NCI-H187 (cell line): Measurements from ENCODE around the gene RFTN1.
"Not testable (repeated sequence)": the region's sequence is repeated elsewhere in the genome, so short reads cannot be mapped to it uniquely, and the experiment has no call there.

ENCODE experiments used
- DNase-seq, 2 experiments: peaks; one replicate each; lab custom pipeline; 2025; lab: John Stamatoyannopoulos, UW

RFTN1 gene

DNA sequence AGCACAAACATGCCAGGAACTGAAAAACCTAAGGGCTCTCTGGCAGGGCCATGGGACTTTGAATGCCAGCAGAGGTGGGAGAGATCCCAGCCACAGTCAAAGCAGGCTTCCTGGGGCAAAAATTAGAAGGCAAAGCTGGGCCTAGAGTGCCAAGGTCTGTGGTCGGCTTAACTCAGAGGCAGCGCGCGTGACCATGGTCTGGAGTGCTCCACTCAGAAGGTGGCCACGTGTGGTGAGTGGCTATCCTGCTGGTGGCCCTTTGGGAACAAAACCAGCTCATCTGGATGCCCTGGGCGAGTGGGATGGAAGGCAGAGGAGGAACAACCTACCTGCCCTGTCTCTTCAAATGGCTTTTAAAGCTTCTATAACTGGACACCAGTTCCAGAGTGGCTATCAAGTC is 185.4 kb downstream of the RFTN1 start:
- no peak for DNase-seq

DNA sequence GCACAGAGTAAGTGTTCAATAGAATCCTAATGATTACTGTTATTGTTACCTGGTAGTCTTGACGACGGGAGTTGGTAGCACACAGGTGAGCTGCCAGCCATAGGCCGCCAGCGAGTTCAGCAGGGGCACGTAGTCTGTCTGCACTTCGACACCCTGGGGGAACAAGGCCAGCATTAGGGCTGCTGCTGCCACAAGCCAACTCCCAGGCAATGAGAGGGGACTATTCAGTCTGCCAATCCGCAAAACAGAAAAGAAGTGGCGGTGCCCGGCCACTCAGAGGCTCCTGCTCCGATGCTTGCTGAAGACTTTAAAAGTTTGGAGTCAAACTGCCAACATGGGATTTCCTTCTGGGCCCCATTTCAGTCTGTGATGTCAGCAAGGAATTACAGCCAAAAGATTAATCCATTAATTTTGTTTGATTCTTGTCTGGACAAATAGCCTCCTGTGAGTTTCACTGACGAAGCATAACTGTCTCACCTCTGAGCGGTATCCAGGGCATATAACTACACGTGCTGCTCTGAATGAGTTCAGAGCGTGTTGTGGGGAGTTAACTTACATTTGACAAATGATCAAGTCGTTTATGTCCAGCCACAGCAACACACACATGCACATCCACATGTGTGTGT is 186.7 kb downstream of the RFTN1 start:
- no peak for DNase-seq

DNA sequence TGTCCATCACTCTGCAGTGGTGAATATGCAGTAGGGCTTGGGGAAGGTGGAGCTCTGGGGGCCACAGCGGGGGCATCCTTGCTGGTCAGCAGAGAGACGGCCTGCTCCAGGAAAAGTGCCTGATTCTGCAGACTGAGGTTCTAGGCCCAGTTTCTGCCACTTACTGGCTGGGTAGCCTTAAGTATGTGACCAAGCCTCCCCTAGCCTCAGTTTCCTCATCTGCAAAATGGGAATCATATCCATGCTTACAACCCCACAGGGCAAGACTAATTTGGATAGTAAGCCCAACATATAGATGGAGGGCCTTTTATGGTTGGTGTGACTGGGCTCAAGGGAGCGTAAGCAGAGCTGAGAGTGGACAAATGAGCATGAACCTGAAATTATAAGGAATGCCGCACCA is 187.6 kb downstream of the RFTN1 start:
- no peak for DNase-seq

DNA sequence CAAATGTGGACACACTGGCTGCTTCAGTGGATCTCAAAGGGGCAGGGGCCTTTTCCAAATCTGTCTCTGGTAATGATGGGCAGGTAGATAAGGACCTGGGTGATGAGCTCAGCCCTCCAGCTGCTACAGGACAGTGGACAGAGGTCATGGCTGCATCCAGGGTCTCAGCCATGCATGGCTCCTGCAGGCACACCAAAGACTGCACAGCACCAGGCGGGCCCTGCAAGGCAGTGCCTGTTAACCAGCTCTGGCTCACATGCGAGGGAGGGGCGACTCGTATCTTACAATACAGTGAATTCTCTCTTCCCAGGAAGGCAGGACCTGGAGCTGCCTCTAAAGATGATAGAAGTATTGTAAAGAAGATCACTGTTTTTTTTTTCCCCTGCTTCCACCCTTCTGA is 189.8 kb downstream of the RFTN1 start:
- DNase-seq, result no peak

DNA sequence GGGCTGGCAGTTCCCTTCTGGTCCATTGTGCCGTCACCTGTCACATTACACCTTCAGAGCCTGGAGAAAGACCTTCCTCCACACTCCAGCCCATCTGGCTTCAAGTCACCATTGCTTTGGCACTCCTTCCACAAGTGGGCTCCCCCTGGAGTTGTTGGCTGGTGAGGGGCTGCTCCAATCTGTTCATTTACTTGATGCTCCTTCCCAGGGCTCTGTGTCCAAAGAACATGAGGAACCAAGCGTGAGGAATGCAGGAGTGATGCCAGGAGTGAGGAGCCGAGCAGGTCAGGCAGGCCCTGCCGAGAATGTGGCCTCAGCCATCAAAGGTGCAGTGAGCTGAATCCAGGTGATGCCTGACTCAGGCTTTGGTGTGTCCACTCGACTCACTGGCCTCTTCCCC is 191.3 kb downstream of the RFTN1 start:
- DNase-seq, result no peak

DNA sequence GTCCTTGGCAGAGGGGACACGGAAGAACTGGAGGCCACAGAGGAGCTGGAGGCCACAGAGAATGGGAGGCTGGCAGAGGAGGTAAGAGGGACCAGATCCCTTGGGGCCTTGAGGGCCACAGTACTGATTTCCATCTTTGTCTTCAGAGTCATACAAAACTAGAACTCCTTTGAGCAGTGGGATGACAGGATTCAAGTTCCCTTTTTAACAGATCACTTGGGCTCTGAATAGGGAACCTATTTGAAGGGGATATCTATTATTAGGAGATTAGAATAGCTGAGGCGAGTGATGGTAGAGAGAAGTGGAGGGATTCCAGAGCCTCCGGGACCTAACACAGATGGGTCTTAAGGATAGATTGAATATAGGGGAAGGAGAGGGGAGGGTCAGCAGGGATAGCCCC is 192.8 kb downstream of the RFTN1 start:
- no peak for DNase-seq

DNA sequence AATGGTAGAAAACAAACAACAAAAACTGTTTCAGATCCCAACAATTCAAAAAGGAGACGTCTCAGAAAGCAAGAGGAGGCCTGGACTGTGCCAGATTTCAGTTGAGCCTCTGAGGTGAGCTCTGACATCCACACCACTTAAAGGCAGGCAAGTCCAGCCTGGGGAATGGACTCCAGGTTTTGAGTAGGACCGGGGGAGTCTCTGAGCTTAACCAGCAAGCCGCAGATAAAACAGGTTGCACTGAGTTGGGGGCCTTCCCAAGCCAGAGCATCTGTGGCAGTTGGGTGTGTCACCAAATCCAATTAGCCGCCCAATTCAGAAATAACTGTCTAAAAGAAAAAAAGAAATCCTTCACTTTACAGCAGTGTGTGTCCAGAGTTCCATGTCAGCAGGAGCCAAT is 193.8 kb downstream of the RFTN1 start:
- DNase-seq, result no peak

DNA sequence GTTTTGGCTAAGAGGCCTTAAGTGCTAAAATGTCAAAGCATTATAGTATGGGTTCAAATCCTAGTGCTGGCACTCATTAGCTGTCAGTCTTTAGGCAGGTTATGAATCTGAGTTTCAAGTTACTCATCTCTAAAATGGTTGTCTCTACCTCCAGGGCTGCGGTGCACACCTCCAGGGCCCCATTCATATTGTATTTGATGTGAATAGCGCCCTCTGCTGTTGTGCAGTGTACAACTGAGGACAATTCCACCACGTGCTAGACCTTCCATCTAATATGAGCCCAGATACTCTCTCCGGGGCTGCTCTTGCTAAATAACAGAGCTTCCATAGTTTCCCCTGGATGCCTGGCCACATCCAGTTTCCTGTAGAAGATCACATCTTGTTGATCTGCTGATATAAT is 194.2 kb downstream of the RFTN1 start:
- DNase-seq, result no peak

DNA sequence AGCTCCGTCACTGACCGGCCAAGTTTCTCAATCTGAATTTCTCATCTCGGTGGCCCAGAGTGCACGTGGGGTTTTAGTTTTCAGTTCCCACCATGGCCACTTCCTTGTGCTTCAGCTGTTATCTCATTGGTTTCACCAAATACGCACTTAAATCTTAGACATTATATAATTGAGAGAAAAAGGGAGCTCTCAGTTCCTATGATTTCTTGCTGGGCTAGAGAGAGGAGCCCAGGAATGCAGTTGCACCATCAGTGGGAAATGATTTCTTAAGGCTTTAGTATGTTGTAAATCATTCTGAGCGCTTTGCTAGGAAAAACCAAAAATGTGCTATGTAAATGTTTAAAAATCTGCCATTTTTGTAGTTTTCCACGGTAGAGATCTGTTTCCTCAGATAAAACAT is 195.3 kb downstream of the RFTN1 start:
- DNase-seq, result no peak

DNA sequence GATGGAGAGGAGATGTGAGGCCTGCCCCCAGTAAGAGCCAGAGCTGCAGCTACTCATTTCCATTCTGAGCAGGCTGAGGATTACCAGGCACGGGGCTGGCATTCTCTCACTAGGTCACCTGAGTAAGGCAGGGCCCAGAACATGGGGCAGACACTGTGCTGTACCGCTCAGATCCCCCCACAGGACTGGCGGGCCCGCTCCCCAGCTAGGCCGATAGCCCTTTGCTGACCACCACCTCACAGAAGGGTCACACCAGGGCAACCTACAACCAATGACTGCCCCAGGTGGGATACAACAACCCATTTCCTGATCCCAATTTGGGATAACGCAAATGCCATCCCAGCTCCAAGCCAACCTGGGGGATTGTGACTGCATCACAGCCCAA is 195.9 kb downstream of the RFTN1 start:
- no peak for DNase-seq

DNA sequence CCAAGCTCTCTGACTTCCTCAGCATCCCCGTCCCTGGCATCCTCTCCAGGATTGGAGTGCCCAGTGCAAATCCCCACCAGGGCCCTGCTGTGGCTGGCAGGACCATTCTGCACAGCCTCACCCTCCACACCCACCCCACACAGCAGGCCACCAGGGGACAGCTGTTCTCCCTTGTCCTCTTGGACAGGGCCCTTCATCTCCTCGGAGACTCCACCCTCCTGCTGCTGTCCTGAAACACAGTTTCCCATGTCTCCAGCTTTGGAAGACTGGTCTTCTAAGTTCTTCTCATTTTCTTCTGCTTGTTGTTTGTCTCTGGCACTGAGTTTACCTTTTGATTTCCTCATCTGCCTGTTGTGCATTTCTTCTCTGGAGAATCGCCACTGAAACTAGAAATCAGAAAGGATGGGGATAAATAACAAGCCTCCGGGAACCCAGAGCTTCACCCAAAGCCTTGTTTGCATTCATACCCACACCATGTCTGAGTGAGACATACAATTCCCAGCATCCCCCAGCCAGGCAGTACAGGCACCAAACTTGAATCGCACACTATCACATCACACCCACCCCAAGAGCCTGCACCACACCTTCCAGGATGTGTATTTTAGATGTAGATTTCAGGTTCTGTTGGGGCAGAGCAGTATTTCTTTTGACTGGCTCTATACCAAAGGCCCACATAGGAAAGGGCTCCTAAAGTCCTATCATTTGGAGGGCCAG is 196.5 kb downstream of the RFTN1 start:
- no peak for DNase-seq

DNA sequence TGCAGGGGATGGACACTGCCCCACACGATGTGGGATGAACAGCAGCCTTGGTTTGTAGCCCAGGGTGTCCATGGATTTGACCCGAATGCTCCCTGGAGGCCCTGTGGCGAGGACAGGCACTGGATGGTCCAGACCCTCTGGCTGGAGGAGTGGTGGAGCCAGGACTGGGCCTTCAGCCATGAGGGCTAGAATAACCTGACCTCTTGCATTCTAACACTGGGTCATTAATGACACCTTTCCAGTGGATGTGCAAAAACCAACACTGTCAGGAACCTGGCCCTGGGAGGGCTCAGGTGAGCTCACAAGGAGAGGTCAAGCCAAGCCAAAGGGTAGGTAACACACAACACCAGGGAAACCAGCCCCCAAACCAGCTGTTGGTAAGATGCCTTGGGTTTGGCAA is 197.1 kb downstream of the RFTN1 start:
- DNase-seq, result no peak

DNA sequence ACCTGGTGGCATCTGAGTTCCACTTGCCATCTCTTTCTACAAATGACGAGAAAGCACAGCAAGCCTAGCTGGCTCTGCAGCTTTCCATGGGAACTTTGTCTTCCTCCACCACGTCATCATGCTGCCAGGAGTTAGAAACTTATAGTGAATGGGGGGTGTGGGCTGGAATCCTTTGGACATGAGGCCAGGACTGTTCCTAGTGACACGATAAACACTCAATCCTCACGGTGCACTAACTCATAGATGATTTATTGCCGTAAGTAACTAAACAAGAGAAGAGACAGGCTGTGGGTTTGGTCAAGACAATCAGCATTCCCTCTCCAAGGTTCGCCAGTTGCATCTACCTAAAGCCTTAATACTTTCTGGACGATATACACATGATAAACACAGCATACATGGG is 197.9 kb downstream of the RFTN1 start:
- no peak for DNase-seq

DNA sequence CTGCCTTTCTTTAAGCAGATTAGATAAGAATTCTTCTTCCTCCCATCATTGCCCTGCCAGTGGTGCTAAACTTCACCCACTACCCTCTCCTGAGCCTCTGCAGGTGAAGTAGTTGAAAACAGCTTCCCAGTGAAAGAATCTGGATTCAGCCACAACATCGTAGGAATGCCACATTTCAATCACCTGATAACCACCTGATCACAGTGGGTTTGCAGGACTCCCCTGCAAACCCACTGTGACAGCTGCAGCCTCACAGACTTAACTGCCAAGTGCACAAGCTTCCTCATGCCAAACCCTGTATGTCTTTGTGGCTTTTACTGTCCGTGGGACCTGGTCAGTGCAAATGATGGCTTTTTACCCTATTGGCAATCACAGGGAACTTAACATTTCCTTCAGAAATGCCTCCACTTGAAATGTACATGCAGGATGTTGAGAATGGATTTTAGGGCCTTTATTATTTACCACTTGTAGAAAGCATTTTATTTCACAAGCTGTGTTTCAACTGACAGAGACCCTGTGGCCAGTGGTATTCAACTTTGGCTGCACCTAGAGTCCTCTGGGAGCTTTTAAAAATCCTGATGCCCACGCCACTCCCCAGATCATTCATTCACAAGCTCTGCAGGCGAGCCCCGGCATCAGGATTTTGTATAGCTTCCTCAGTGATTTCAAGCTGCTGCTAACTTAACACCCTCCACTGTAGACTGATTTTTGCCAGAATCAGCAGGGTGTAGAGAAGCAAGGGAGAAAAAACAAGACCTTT is 199.4 kb downstream of the RFTN1 start:
- no peak for DNase-seq

DNA sequence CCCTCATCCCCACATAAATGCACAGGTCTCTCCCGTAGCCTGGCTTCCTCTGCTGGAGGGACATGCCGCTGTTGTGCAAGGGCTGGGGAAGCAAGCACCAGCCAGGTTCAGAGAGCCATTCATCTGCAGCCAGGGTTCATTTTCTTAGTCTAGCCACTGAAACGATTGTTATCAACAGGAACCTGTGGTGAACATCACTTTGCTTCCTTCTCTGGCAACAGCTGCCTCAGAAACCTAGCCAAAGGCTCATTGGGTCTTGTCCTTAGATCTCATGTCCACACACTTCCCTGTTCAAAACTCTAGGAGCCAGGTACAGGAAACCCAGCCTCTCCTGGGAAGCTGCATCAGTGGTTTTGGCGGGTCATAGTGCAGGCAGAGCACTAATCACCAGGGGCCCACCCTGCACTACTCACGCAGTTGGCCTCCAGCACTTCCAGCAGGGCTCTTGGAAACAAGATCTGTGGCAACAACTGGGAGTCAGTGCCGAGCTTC is 201.5 kb downstream of the RFTN1 start:
- no peak for DNase-seq

DNA sequence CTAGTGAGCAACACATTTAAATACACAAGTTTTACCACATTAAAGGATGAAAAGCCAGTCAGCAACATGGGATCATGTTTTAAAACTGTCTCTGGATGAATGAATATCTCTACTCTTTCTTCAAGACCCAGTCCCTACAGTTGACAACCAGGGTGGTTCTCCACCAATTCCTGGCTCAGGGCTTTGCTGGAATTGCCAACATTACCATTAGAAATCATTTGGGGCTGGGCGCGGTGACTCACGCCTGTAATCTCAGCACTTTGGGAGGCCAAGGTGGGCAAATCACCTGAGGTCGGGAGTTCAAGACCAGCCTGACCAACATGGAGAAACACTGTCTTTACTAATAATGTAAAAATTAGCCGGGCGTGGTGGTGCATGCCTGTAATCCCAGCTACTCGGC is 203.0 kb downstream of the RFTN1 start:
- not testable (repeated sequence) for DNase-seq

DNA sequence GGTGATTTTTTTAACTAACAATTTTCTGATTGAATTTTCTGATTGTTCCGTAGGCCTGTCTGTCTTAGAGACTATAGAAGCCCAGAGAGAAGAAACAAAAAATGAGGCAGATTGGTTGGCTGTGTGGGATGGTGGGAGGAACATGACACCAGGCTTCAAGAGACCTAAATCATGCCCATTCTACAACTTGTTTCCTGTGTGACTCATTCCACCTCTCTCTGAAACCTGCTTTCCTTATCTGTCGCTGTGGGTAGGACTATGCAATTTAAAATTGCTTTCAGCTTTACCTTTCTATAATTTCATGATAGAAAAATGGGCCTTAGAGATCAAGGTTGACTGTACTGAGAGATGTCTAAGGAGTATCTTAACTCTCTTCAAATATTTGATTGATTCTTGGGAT is 203.9 kb downstream of the RFTN1 start:
- no peak for DNase-seq

DNA sequence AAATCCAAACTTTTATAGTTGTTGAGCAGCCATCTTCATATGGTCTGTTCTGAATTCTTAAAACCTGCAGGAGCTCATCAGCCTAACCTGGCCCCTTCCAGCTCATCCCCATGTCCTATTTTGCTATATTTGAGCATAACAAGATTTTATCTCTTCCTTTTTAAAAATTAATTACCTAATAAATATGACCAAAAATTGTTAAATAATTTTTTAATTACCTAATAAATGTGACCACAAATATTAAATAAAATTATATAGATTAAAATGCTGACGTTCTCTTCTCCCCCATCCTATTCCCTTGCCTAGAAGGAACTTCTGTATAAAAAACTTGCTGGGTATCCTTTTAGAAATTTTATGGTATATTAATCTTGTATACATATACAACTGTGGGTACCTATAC is 204.8 kb downstream of the RFTN1 start:
- no peak for DNase-seq

DNA sequence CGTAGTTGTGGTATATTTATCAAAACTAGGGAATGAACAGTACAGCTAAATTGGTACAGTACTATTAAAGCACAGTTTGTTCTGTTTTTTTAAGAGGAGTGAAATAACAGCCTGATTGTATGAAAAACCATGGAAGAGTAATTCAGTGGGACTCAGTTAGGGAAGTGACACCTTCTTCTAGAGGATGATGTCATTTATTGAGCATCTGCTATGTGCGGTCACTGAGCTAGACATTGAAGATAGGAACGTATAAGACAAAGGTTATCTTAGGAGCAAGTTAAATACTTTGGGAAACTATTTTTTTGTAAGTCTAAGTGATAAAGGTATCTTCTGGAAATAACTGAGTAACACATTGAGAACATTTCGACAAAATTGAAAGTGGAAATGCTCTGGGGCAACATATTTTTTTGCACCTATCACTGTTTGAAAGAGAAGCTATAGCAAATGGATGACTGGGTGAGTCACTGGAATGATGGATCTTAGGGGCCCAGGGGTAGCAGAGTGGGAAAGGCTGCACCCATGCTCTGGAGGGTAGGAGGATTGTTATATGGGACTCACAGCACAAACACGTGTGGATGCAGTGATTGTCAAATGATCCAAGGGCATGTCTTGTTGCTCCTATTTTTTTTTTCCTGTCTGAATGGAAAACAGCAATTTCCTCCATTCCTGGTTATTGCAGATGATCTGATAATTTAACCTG is 205.5 kb downstream of the RFTN1 start:
- DNase-seq, result no peak

DNA sequence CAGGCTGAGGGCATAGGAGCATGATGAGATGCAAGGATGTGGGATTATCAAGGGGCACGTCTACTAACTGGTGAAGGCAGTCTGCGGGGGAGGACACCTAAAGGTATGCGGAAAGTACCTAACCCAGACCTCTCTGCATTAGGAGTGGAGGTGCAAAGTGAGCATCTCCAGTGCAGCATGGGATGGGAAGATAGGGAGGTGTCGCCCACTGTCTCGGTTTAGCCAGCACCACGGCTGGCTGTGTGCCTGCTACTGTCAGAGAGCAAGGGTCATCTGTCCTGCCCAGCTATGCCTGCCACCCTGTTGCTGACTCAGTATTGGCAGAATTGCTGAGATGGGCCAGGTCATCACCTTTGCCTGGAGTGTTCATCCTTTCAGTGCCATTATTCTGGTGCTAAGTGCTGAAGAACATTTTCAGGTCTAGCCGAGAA is 208.4 kb downstream of the RFTN1 start:
- no peak for DNase-seq

DNA sequence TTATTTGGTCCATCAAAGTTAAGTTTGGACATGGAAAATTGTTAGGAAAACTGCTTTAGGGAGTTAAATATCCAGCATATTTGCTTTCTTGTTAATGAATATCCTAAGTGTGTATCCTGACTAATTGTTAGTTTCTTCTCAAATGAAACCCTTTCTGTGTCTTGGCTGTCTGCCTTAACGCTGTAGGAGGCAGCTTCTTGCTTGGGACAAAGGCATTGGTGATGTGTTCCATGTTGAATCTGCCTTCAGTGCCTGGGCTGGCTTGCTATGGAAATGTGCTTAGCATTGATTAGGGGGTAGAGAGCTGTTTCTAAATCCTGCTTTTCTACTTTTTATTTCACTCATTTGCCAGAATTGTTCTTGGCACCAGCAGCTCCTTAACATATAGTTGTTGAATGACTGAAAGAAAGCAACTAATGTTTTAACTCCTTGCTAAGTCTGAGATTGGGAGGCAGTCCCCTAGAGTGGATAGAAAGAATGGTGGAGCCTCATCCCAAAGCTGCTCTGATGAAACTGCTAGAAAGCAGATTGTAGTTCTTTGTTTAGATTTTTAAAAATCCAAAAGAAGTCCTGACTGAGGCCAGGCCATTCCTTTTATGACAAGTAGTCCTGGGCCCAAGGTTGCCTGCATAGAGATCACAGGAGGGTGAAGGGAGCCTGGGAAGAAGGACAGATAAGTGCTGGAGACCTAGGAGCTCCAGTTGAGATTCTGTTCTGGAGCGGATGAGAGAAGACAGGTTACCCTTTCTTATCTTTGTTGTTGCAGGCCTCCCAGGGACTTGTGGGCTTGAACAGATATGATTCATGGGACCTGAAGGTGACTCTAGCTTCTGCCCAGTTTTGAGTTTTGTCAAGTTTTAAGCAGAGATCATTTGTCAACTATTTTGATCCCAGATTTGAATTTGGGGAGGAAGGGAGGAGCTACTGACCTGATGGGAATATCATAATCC is 209.2 kb downstream of the RFTN1 start:
- no peak for DNase-seq
